Testis (tissue), 3 donors: ENCODE data around the gene PDE6H. TPM values are rescaled to one million over a fixed set of nuclear protein-coding genes. Genes with fewer than 3 reads are reported as not detected.

ENCODE experiments used
- DNase-seq: peaks from one replicate; pipeline ENCODE4 v3.0.0-alpha.2; 2019
- H3K27ac ChIP-seq, 2 donors: fragments of 200-600 bp; sonication (generic); one replicate each; pipeline ENCODE4 v1.5.1; 2019
- H3K27me3 ChIP-seq: fragments of 200-600 bp; sonication (generic); one replicate; pipeline ENCODE4 v1.5.1; 2019
- H3K36me3 ChIP-seq: fragments of 200-600 bp; sonication (generic); one replicate; pipeline ENCODE4 v1.5.1; 2017; ENCODE audit warnings: low read depth; ENCODE audit errors: missing control alignments
- H3K4me1 ChIP-seq: fragments of 200-600 bp; sonication (generic); one replicate; pipeline ENCODE4 v1.5.1; 2019
- H3K4me3 ChIP-seq, 2 donors: fragments of 200-600 bp; sonication (generic); one replicate each; pipeline ENCODE4 v1.5.1; 2017 to 2019
- H3K9me3 ChIP-seq: fragments of 200-600 bp; sonication (generic); one replicate; pipeline ENCODE4 v1.5.1; 2017
- CTCF ChIP-seq, 3 experiments: fragments of 450-650 bp in 2 of 3; fragments of 200-600 bp in 1 of 3; sonication (generic) in 1 of 3; IDR thresholded peaks; one replicate each; pipeline ENCODE4 v1.5.1; 2016 to 2019; ENCODE audit warnings: antibody characterized with exemption in 3 of 3, mild to moderate bottlenecking in 2 of 3, moderate library complexity in 1 of 3
- POLR2A ChIP-seq: fragments of 450-650 bp; IDR thresholded peaks from one replicate; pipeline ENCODE4 v1.6.1; 2017; ENCODE audit warnings: antibody characterized with exemption, mild to moderate bottlenecking, moderate library complexity
- WGBS, 2 donors: methylation state at CpG; one replicate each; pipeline ENCODE4 v1.1.5; 2018; 5-methylcytosine and 5-hydroxymethylcytosine counted together
- intact Hi-C: fragments of 100-400 bp; cut with DNase I; formaldehyde crosslinking; loops from one replicate; pipeline ENCODE4 v1.15.1; 2023; ENCODE audit warnings: low total_unique reads
- polyA plus RNA-seq: library from polyadenylated mRNA; stranded (reverse); fragments of 350-450 nt; fragmentation: Illumina TruSeq; extraction: RNeasy Lipid Tissue Mini Kit (QIAGEN cat#74804); gene quantifications from one replicate; pipeline ENCODE4 v1.2.3, GENCODE V29; 2014; ENCODE audit warnings: low read depth, low replicate concordance; ENCODE audit not compliant: insufficient read depth
- total RNA-seq, 2 donors: library from RNA; depleted of rRNA; stranded (reverse); fragments of >200 nt; gene quantifications; one replicate each; pipeline ENCODE4 v1.2.3, GENCODE V29; 2016

The PDE6H gene
- total and polyA plus RNA-seq, 3 donors from 2014 or later: not detected

- Histone ChIP-seq H3K27me3 (no peaks in the 10 kb centered on the region), H3K27ac (no peak overlapping the region), H3K36me3 (no peaks in the 10 kb centered on the region), H3K9me3 (no peaks in the 10 kb centered on the region), H3K4me1 (no peaks in the 10 kb centered on the region), H3K4me3 (no peak overlapping the region)
- DNase-seq: no peak
- WGBS, 2 donors: 91 to 97% methylated on average over 2 of the region's 2 CpGs
- intact Hi-C loops: no loop called here
- TF ChIP-seq CTCF (IDR thresholded peaks at IDR 0.05) (no peak), POLR2A (no peak)
These were observed 7.6 kb upstream of the PDE6H start for GRCh38 chr12:14965221-14965620.

GRCh38 chr12:14968478-14968877, 4.4 kb upstream of the PDE6H start:
- Histone ChIP-seq H3K4me1 (no peaks in the 10 kb centered on the region), H3K36me3 (no peaks in the 10 kb centered on the region), H3K9me3 (no peaks in the 10 kb centered on the region), H3K4me3 (no peak overlapping the region), H3K27me3 (no peaks in the 10 kb centered on the region), H3K27ac (no peak overlapping the region)
- DNase-seq: no peak
- 47 to 63% methylated on average over 3 of the region's 3 CpGs for WGBS, 2 donors
- TF ChIP-seq POLR2A (no peak), CTCF (IDR thresholded peaks at IDR 0.05) (no peak)
- intact Hi-C loops: no loop called here

- H3K4me1 ChIP-seq: no peaks in the 10 kb centered on the region
- TF ChIP-seq POLR2A (no peak), CTCF (IDR thresholded peaks at IDR 0.05) (no peak)
- no peaks in the 10 kb centered on the region for H3K36me3 ChIP-seq
- intact Hi-C loops: no loop called here
- 61 to 84% methylated on average over 4 of the region's 4 CpGs for WGBS, 2 donors
- no peaks in the 10 kb centered on the region for H3K27me3 ChIP-seq
- no peak for DNase-seq
- no peaks in the 10 kb centered on the region for H3K9me3 ChIP-seq
- no peak overlapping the region for H3K27ac ChIP-seq
- H3K4me3 ChIP-seq: no peak overlapping the region
These were observed 2.4 kb upstream of the PDE6H start for GRCh38 chr12:14970473-14970872.

- DNase-seq: no peak
- H3K9me3 ChIP-seq: no peaks in the 10 kb centered on the region
- intact Hi-C loops: no loop called here
- no peaks in the 10 kb centered on the region for H3K36me3 ChIP-seq
- H3K4me1 ChIP-seq: no peaks in the 10 kb centered on the region
- H3K27me3 ChIP-seq: no peaks in the 10 kb centered on the region
- no peak overlapping the region for H3K4me3 ChIP-seq
- TF ChIP-seq POLR2A (no peak), CTCF (IDR thresholded peaks at IDR 0.05) (no peak)
- H3K27ac ChIP-seq: no peak overlapping the region
- 83 to 92% methylated on average over 3 of the region's 3 CpGs for WGBS, 2 donors
These were observed 1.8 kb downstream of the PDE6H start for GRCh38 chr12:14974633-14975032.

- no peaks in the 10 kb centered on the region for H3K36me3 ChIP-seq
- H3K27ac ChIP-seq: no peak overlapping the region
- no peak for DNase-seq
- no peaks in the 10 kb centered on the region for H3K9me3 ChIP-seq
- WGBS, 2 donors: 80 to 93% methylated on average over 4 of the region's 4 CpGs
- H3K4me1 ChIP-seq: no peaks in the 10 kb centered on the region
- intact Hi-C loops: no loop called here
- TF ChIP-seq CTCF (IDR thresholded peaks at IDR 0.05): no peak
- TF ChIP-seq POLR2A: no peak
- H3K4me3 ChIP-seq: no peak overlapping the region
- H3K27me3 ChIP-seq: no peaks in the 10 kb centered on the region
These were observed 2.6 kb downstream of the PDE6H start for GRCh38 chr12:14975457-14975856.
